Subcutaneous adipose tissue (tissue), 4 donors: Measurements from ENCODE around the gene DMGDH. TPM values are rescaled to one million over a fixed set of nuclear protein-coding genes. Genes with fewer than 3 reads are reported as not detected.

Source experiments
- total RNA-seq, 4 donors: library from RNA; depleted of rRNA; stranded (reverse); fragments of >200 nt; gene quantifications; one replicate each; pipeline ENCODE4 v1.1.0, GENCODE V29; 2016
- TF ChIP-seq, protein P1 (sequence below): fragments of 450-650 bp; IDR thresholded peaks from one replicate; pipeline ENCODE4 v1.5.1; 2016; ENCODE audit warnings: low read depth, mild to moderate bottlenecking, control low read depth, antibody characterized with exemption, moderate library complexity

DMGDH gene
- total RNA-seq, 4 donors from 2014 or later, result 5.9 to 12.6 (median 9.9) TPM

DNA sequence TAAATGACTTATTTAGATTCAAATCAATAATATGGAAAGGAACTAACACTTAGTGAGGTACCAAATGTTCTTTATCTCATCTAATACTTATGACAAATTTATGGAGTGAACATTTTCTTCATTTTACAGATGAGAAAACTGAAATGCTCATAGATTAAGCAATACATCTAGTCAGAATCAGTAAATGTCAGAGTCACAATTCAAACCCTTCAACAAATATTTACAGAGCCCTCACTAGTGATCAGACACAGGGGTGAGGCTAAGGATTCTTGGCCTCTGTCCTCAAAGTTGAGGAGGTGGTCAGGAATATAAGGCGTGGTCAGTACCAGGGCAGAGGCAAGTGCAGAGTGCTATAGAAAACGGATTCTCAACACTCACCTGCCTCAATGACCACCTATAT is 54.8 kb downstream of the DMGDH start:
- TF ChIP-seq, protein P1, sequence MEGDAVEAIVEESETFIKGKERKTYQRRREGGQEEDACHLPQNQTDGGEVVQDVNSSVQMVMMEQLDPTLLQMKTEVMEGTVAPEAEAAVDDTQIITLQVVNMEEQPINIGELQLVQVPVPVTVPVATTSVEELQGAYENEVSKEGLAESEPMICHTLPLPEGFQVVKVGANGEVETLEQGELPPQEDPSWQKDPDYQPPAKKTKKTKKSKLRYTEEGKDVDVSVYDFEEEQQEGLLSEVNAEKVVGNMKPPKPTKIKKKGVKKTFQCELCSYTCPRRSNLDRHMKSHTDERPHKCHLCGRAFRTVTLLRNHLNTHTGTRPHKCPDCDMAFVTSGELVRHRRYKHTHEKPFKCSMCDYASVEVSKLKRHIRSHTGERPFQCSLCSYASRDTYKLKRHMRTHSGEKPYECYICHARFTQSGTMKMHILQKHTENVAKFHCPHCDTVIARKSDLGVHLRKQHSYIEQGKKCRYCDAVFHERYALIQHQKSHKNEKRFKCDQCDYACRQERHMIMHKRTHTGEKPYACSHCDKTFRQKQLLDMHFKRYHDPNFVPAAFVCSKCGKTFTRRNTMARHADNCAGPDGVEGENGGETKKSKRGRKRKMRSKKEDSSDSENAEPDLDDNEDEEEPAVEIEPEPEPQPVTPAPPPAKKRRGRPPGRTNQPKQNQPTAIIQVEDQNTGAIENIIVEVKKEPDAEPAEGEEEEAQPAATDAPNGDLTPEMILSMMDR, result no peak

DNA sequence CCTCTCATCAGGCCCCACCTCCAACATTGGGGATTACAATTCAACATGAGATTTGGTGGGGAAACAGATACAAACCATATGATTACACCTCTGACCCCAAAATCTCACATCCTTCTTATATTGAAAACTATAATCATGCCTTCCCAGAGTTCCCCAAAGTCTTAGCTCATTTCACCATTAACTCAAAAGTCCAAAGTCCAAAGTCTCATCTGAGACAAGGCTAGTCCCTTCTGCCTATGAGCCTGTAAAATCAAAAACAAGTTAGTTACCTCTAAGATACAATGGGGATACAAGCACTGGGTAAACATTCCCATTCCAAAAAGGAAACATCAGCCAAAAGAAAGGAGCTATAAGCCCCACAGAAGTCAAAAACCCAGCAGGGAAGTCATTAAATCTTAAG is 57.6 kb downstream of the DMGDH start:
- TF ChIP-seq, protein P1, result no peak

DNA sequence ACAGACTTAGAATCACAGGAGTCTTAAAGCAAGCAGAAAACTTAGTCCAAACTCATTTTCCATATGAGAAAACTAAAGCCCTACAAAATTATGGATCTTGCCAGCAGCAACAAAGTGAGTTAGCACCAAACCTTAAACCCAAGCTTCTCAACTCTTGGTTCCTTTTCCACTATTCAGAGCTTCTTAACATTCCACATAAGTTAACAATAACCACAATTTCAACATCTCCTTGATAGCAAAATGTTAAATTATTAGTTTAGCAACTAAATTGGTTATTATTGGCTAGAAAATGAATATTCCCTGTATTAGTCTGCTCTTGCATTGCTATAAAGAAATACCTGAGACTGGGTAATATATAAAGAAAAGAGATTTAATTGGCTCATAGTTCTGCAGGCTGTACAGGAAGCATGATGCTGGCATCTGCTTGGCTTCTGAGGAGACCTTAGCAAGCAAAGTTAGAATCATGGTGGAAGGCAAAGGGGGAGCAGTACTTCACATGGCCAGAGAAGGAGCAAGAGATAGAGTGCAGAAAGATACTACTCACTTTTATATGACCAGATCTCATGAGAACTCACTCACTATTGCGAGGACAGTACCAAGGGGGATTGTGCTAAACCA is 58.1 kb downstream of the DMGDH start:
- TF ChIP-seq, protein P1, result no peak

DNA sequence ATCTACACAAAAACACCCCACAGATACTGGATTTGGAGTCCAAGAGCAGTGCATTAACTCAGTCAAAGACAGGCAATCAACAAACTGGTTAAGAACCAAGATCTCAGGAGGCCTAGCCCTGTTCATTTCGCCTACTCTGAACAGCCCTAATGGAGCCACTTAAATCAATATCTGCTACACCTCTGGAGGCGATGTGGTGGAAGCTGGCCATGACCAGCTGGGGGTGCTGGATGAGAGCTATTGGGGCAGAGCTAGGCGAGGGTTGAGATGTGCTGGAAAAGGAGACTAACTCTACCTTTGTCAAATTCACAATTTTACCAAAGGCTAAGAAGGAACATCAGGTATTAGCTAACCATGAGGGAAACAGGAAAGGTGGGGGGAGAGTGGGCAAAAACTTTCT is 61.1 kb downstream of the DMGDH start:
- TF ChIP-seq, protein P1, result no peak

DNA sequence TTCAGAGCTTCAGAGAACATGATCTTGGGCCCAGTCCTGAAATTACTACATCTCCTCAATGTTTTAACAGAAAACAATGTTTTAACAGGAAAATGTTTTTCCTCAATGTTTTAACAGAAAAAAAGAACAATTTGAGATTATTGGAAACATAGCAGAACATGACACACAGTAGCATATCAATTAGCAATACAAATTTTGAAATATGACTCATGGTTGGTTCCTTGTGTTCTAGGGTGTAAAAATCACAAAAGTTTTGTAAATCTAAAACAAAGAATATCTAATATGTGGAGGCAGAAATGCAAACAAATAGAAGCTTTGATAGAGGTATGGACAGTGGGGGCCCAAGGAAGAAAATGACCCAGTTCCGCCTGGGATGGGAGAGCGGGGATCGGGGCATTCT is 61.6 kb downstream of the DMGDH start:
- TF ChIP-seq, protein P1, result no peak

DNA sequence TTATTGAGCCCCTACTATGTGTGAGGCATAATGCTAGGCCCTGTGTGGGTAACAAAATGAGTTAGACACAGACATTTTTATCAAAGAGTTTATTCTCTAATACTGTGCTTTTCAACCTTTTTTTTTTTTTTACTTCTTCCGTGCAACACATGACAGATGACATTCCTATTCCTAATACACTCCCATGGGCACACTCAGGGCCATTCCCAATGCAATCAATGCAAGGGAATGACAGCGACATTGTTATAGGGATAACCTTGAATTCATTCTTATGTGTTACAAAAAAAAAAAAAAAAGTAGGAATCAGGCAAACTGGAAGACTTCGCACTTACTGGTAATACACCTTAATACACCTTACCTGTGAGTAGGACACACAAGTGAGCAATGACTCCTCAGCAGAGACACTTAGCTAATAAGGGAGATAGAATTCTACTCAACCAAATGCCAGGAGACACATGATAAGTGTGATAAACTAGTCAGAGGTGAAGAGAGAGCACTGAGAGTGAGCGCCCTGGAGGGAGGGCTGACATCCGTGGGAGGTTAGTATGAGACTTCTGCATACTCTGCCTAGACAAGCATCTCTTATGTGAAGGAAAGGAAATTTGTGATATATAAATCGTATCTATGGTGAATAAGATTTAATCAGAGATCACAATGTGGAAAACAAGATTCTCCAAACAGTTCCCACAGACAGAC is 63.4 kb downstream of the DMGDH start:
- TF ChIP-seq, protein P1, result no peak

DNA sequence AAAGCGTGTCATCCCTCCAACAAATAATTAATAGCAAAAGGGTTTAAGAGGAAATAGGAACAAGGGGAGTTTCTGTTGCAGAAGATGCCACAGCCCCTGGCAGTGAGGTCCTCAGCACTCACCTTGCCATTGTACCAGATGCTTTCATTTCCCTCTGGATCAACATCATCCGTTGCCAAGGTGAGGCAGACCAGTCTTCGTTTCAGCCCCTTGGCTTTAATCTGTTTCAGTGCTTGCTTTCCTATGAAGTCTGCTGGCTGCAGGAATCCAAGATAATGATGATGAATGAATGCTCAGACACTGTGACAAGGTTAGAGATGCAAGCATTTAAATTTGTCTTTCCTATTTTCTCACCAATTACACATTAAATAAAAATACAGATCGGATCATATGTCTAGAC is 64.3 kb downstream of the DMGDH start:
- TF ChIP-seq, protein P1, result no peak
